GM12878 (cell line): ENCODE measurements around the gene VWA8. TPM values are rescaled to one million over a fixed set of nuclear protein-coding genes. Genes with fewer than 3 reads are reported as not detected.

Source experiments
- ATAC-seq: fragments of 200-7000 bp; cut with Tn5 transposase; 3 replicates; pipeline ENCODE4 v1.9.1; 2020; ENCODE audit warnings: mild to moderate bottlenecking, moderate library complexity
- BruUV-seq: library from RNA; stranded (reverse); fragments of 400-500 nt; replicated peaks from 2 replicates; lab custom pipeline; 2021; lab: Mats Ljungman, UMichigan
- CTCF ChIA-PET: fragments of 300-600 bp; sonication (Branson Sonifier 250); formaldehyde crosslinking; extraction: SDS; loops from one replicate; lab custom pipeline; 2021; ENCODE audit warnings: inconsistent platforms; lab: Yijun Ruan, JAX
- POLR2A ChIA-PET: fragments of 350-600 bp; formaldehyde crosslinking; extraction: SDS; loops from one replicate; lab custom pipeline; 2021; ENCODE audit warnings: inconsistent platforms; lab: Charles Lee
- RAD21 ChIA-PET: fragments of 300-600 bp; sonication (Branson Sonifier 250); formaldehyde crosslinking; loops from one replicate; lab custom pipeline; 2023; ENCODE audit warnings: antibody characterized with exemption; ENCODE audit not compliant: unreplicated experiment; lab: Charles Lee
- SMC1A ChIA-PET: fragments of 300-600 bp; sonication (Branson Sonifier 250); formaldehyde crosslinking; loops from one replicate; lab custom pipeline; 2023; ENCODE audit not compliant: unreplicated experiment, uncharacterized antibody; lab: Charles Lee
- DNase-seq: peaks from one replicate; pipeline ENCODE4 v3.0.0-alpha.2; 2011; ENCODE audit warnings: low read depth, low spot score
- FAIRE-seq: peaks from 3 replicates; lab custom pipeline; 2011; peaks lifted over from hg19 to GRCh38; lab: Jason Lieb, UNC
- H2AFZ ChIP-seq: 2 replicates; pipeline ENCODE4 v1.6.0; 2011; ENCODE audit warnings: low read depth, low read length, control low read depth; ENCODE audit not compliant: control insufficient read depth
- H3K27ac ChIP-seq: 2 replicates; pipeline ENCODE4 v1.5.1; 2011; ENCODE audit warnings: control low read depth; ENCODE audit not compliant: control insufficient read depth, insufficient read depth
- H3K27me3 ChIP-seq, 2 experiments: replicated peaks in 1 of 2; 2 replicates each; pipeline versions ENCODE4 v1.6.0 to v1.6.1; 2011; ENCODE audit warnings: low read length in 1 of 2; ENCODE audit not compliant: control insufficient read depth in 2 of 2, insufficient read depth in 2 of 2
- H3K36me3 ChIP-seq, 2 experiments: 2 replicates each; pipeline ENCODE4 v1.5.1; 2011; ENCODE audit warnings: low read length in 1 of 2; ENCODE audit not compliant: control insufficient read depth in 2 of 2, insufficient read depth in 2 of 2
- H3K4me1 ChIP-seq: 2 replicates; pipeline ENCODE4 v1.6.1; 2011; ENCODE audit warnings: mild to moderate bottlenecking, low read length, moderate library complexity, mixed read lengths; ENCODE audit not compliant: control insufficient read depth, insufficient read depth
- H3K4me2 ChIP-seq: 2 replicates; pipeline ENCODE4 v1.6.0; 2011; ENCODE audit warnings: control low read depth; ENCODE audit not compliant: control insufficient read depth, insufficient read depth
- H3K4me3 ChIP-seq: fragments of 200-600 bp; sonication (generic); 2 replicates; pipeline ENCODE4 v1.5.1; 2016
- H3K79me2 ChIP-seq: 2 replicates; pipeline ENCODE4 v1.6.0; 2011; ENCODE audit warnings: low read length; ENCODE audit not compliant: control insufficient read depth, insufficient read depth
- H3K9ac ChIP-seq: 2 replicates; pipeline ENCODE4 v1.8.0; 2011; ENCODE audit warnings: low read length, control low read depth, mixed read lengths; ENCODE audit not compliant: control insufficient read depth, insufficient read depth
- H3K9me3 ChIP-seq: replicated peaks from 3 replicates; pipeline ENCODE4 v1.5.1; 2011; ENCODE audit warnings: mild to moderate bottlenecking, low read length; ENCODE audit not compliant: control insufficient read depth, insufficient read depth
- H4K20me1 ChIP-seq: 2 replicates; pipeline ENCODE4 v1.6.0; 2011; ENCODE audit not compliant: control insufficient read depth, insufficient read depth
- CBX5 ChIP-seq: sonication (generic); IDR thresholded peaks from 2 replicates; pipeline ENCODE4 v1.6.1; 2016; ENCODE audit warnings: low read depth, moderate library complexity, mild to moderate bottlenecking, inconsistent platforms
- CTCF ChIP-seq, 3 experiments: IDR thresholded peaks in 2 of 3; conservative IDR thresholded peaks in 1 of 3; 2 replicates each; pipeline ENCODE4 v1.5.1; 2011; ENCODE audit warnings: low read depth in 3 of 3, low read length in 3 of 3, mild to moderate bottlenecking in 3 of 3, control low read depth in 2 of 3, moderate library complexity in 2 of 3, inconsistent platforms in 1 of 3, mixed read lengths in 1 of 3; ENCODE audit not compliant: control insufficient read depth in 2 of 3, insufficient read depth in 1 of 3; ENCODE audit errors: extremely low read depth in 1 of 3
- MAX ChIP-seq: IDR thresholded peaks from 2 replicates; pipeline ENCODE4 v1.6.1; 2012; ENCODE audit warnings: low read depth, low read length, improper control_type of control experiment
- RAD21 ChIP-seq: IDR thresholded peaks from 2 replicates; pipeline ENCODE4 v1.6.1; 2011; ENCODE audit warnings: mild to moderate bottlenecking, low read depth, low read length, moderate library complexity; ENCODE audit not compliant: insufficient read depth
- RUNX3 ChIP-seq: IDR thresholded peaks from 2 replicates; pipeline ENCODE4 v1.6.1; 2012; ENCODE audit warnings: low read length, inconsistent platforms
- SMC3 ChIP-seq: IDR thresholded peaks from 2 replicates; pipeline ENCODE4 v1.6.1; 2011; ENCODE audit warnings: low read length, improper control_type of control experiment, borderline replicate concordance
- ZNF24 ChIP-seq: fragments of 450-650 bp; IDR thresholded peaks from 2 replicates; pipeline ENCODE4 v1.6.1; 2017; ENCODE audit warnings: antibody characterized with exemption, mild to moderate bottlenecking
- WGBS: methylation state at CpG from one replicate; pipeline ENCODE4 v1.1.6; 2016; ENCODE audit warnings: low lambda C conversion rate; ENCODE audit not compliant: insufficient replicate concordance, insufficient coverage; ENCODE audit errors: missing lambda C conversion rate; 5-methylcytosine and 5-hydroxymethylcytosine counted together
- in situ Hi-C: fragments of 300-500 bp; cut with MboI; formaldehyde crosslinking; loops from 9 replicates; pipeline ENCODE4 v1.14.3; 2018; ENCODE audit warnings: mixed read lengths
- intact Hi-C: fragments of 100-400 bp; cut with micrococcal nuclease; formaldehyde crosslinking; loops from one replicate; pipeline ENCODE4 v1.14.2; 2022; ENCODE audit not compliant: unreplicated experiment
- polyA plus RNA-seq, 11 experiments: library from polyadenylated mRNA; depleted of rRNA in 4 of 11; unstranded in 6 of 11; stranded (reverse) in 5 of 11; fragments of >200 nt; fragmentation: Nextera tagmentation in 4 of 11; fragmentation: Illumina TruSeq in 1 of 11; extraction: Ambion mirVana in 4 of 11; extraction: Trizol in 1 of 11; gene quantifications; 1 replicate in 1 of 11; 2 replicates in 10 of 11; pipeline versions ENCODE4 v1.2.1 to v1.2.3, GENCODE V29; 2011 to 2016; ENCODE audit warnings: inconsistent platforms in 2 of 11, missing spikeins in 2 of 11, low read depth in 1 of 11
- total RNA-seq, 4 experiments: library from RNA; depleted of rRNA in 3 of 4; stranded (reverse); fragments of >200 nt in 3 of 4; fragmentation: Illumina TruSeq in 1 of 4; extraction: Trizol in 1 of 4; gene quantifications; 2 replicates each; pipeline versions ENCODE4 v1.2.1 to v1.2.3, GENCODE V29; 2013 to 2021

Gene VWA8
- total and polyA plus RNA-seq, 10 of the 15 experiments (the other 5 are each of a cell fraction or from before 2014, with no cell fraction given): 3.0 to 21.8 (median 13.5) TPM

- in situ Hi-C loops (loop anchor here (5.0 kb wide), 1 partner anchor 197 kb away; no protein-coding TSS in a partner anchor), intact Hi-C loops (loop anchor here (1.0 kb wide), 2 partner anchors 137 to 205 kb away; no protein-coding TSS in a partner anchor)
- TF ChIP-seq CBX5 (no peak), ZNF24 (0 out of 2 replicates have a peak, but pooled peaks have one; percentile 17), SMC3 (peak; percentile 69), RAD21 (peak; percentile 90), CTCF (IDR thresholded peaks at IDR 0.05 in 2 of 3, conservative IDR thresholded peaks at IDR 0.05 in 1 of 3; ENCODE audit: control insufficient read depth in 2 of 3, extremely low read depth in 1 of 3, insufficient read depth in 1 of 3, low read depth in 3 of 3, low read length in 3 of 3) (peak; percentile 62 to 76 (median 69)), RUNX3 (0 out of 2 replicates have a peak, but pooled peaks have one; percentile 8), MAX (no peak)
- Histone ChIP-seq H3K79me2 (no peaks in the 10 kb centered on the region), H2AFZ (no peak overlapping the region), H3K36me3 (peaks cover 2 to 4% of the 10 kb centered on the region in 2 experiments; a peak in 2 of 4 replicates), H3K4me2 (no peak overlapping the region), H3K4me1 (no peaks in the 10 kb centered on the region), H3K9me3 (no peaks in the 10 kb centered on the region), H3K27me3 (no peaks in the 10 kb centered on the region), H4K20me1 (no peaks in the 10 kb centered on the region), H3K9ac (no peak overlapping the region), H3K27ac (no peak overlapping the region), H3K4me3 (no peak overlapping the region)
- WGBS: 28% methylated on average over 2 of the region's 2 CpGs
- ATAC-seq (peak; percentile 100), FAIRE-seq (peak; percentile 92), DNase-seq (no peak)
- CTCF ChIA-PET: interaction anchor here (1.0 to 2.2 kb wide), 11 partner anchors 9 to 238 kb away, joined by 3 to 18 read pairs (median 5); partner anchors contain the start of gene VWA8
- RAD21 ChIA-PET: interaction anchor here (1.0 to 2.0 kb wide), 7 partner anchors 11 to 237 kb away, joined by 3 to 10 read pairs (median 5); no protein-coding TSS in a partner anchor
- no TSS peak for BruUV-seq
- SMC1A ChIA-PET: interaction anchor here (1.0 to 1.9 kb wide), 10 partner anchors 11 to 214 kb away, joined by 3 to 9 read pairs (median 4); partner anchors contain the start of gene DGKH
- POLR2A ChIA-PET: no interaction called here
Measured at GRCh38 chr13:41905600-41906254, 55.2 kb downstream of the VWA8 start.
